CD4-positive, CD25-positive, alpha-beta regulatory T cell (primary cell): ENCODE data around the gene SIRT2. TPM values are rescaled to one million over a fixed set of nuclear protein-coding genes. Genes with fewer than 3 reads are reported as not detected.
"Not testable (repeated sequence)": the region's sequence is repeated elsewhere in the genome, so short reads cannot be mapped to it uniquely, and the experiment has no call there.

ENCODE experiments used
- ATAC-seq, 2 donors: fragments of 150-1000 bp; cut with Tn5 transposase; one replicate each; pipeline ENCODE4 v1.10.0; 2021; ENCODE audit warnings: low read depth in 2 of 2, moderate number of reproducible peaks in 2 of 2, moderate library complexity in 1 of 2
- DNase-seq, 3 donors: peaks; one replicate each; pipeline versions ENCODE4 v3.0.0 to v3.0.0-alpha.2; 2012 to 2022; ENCODE audit warnings: mixed read lengths in 1 of 3
- H3K27ac ChIP-seq: one replicate; pipeline ENCODE4 v1.7.0; 2013; ENCODE audit warnings: mild to moderate bottlenecking, low read length; ENCODE audit not compliant: insufficient read depth, poor library complexity, severe bottlenecking
- H3K27me3 ChIP-seq: one replicate; pipeline ENCODE4 v1.7.0; 2013; ENCODE audit warnings: low read length; ENCODE audit not compliant: control insufficient read depth, insufficient read depth
- H3K36me3 ChIP-seq: one replicate; pipeline ENCODE4 v1.7.0; 2013; ENCODE audit warnings: mild to moderate bottlenecking, low read length, moderate library complexity; ENCODE audit not compliant: control insufficient read depth, insufficient read depth
- H3K4me1 ChIP-seq: 2 replicates; pipeline ENCODE4 v1.7.0; 2013; ENCODE audit warnings: mild to moderate bottlenecking, low read length; ENCODE audit not compliant: insufficient read depth, control insufficient read depth, poor library complexity, severe bottlenecking
- H3K4me3 ChIP-seq: one replicate; pipeline ENCODE4 v1.7.0; 2013; ENCODE audit warnings: low read depth, mild to moderate bottlenecking, low read length, moderate library complexity
- H3K9me3 ChIP-seq, 2 experiments: 1 replicate in 1 of 2; 2 replicates in 1 of 2; pipeline ENCODE4 v1.7.0; 2013; ENCODE audit warnings: low read length in 2 of 2, mild to moderate bottlenecking in 1 of 2, moderate library complexity in 1 of 2; ENCODE audit not compliant: control insufficient read depth in 2 of 2
- H3K27ac Mint-ChIP-seq, 3 donors: one replicate each; pipeline ENCODE4 v1.8.0; 2020 to 2022; ENCODE audit warnings: mild to moderate bottlenecking in 3 of 3, mixed read lengths in 3 of 3, moderate library complexity in 2 of 3
- H3K27me3 Mint-ChIP-seq: one replicate; pipeline ENCODE4 v1.8.0; 2022; ENCODE audit warnings: mild to moderate bottlenecking, mixed read lengths
- H3K36me3 Mint-ChIP-seq: one replicate; pipeline ENCODE4 v1.8.0; 2020; ENCODE audit warnings: mixed read lengths
- H3K4me1 Mint-ChIP-seq, 4 donors: one replicate each; pipeline ENCODE4 v1.8.0; 2020 to 2022; ENCODE audit warnings: mixed read lengths in 4 of 4, mild to moderate bottlenecking in 1 of 4
- H3K4me3 Mint-ChIP-seq, 4 donors: one replicate each; pipeline ENCODE4 v1.8.0; 2020 to 2022; ENCODE audit warnings: mild to moderate bottlenecking in 4 of 4, mixed read lengths in 4 of 4, moderate library complexity in 3 of 4
- H3K9me3 Mint-ChIP-seq, 7 donors: one replicate each; pipeline ENCODE4 v1.8.0; 2020 to 2022; ENCODE audit warnings: mixed read lengths in 7 of 7, mild to moderate bottlenecking in 3 of 7, moderate library complexity in 2 of 7
- polyA plus RNA-seq, 4 donors: library from polyadenylated mRNA; unstranded; fragments of 300-500 nt; fragmentation: Illumina TruSeq; gene quantifications; one replicate each; pipeline ENCODE4 v1.2.3, GENCODE V29; 2021
- total RNA-seq: library from RNA; stranded (reverse); gene quantifications from one replicate; pipeline ENCODE4 v1.2.3, GENCODE V29; 2022

Gene SIRT2
- total and polyA plus RNA-seq, 5 donors from 2014 or later: 33.8 to 78.4 (median 49.0) TPM

- no peaks in the 10 kb centered on the region for H3K9me3 ChIP-seq
- DNase-seq (peak; percentile 57 to 92 (median 72)), ATAC-seq (peak; percentile 96)
- Mint-ChIP-seq H3K36me3 (peaks cover 14% of the 10 kb centered on the region), H3K9me3 (no peaks in the 10 kb centered on the region), H3K4me3 (peak within 1 kb of the TSS; percentile 90 to 96 (median 94)), H3K27ac (peak within 1 kb of the TSS; percentile 97 to 99 (median 98)), H3K4me1 (peaks cover 6 to 50% (median 16%) of the 10 kb centered on the region in 4 donors), H3K27me3 (no peaks in the 10 kb centered on the region)
- H3K4me1 ChIP-seq: peaks cover 37% of the 10 kb centered on the region
- H3K4me3 ChIP-seq: peak within 1 kb of the TSS; percentile 62
- peak within 1 kb of the TSS; percentile 93 for H3K27ac ChIP-seq
- H3K27me3 ChIP-seq: no peaks in the 10 kb centered on the region
- H3K36me3 ChIP-seq: peaks cover 6% of the 10 kb centered on the region
Observed at GRCh38 chr19:38877781-38878574, 21.4 kb downstream of the SIRT2 start, which contains the start of gene RINL. Gene RINL, minus strand, starts transcription at chr19:38878275. Its CDS starts 1,533 bp downstream, at chr19:38876742.

- Histone ChIP-seq H3K27ac (no peak overlapping the region), H3K9me3 (no peaks in the 10 kb centered on the region), H3K27me3 (no peaks in the 10 kb centered on the region), H3K36me3 (peaks cover 22% of the 10 kb centered on the region), H3K4me1 (peaks cover 37% of the 10 kb centered on the region), H3K4me3 (no peak overlapping the region)
- Mint-ChIP-seq H3K36me3 (peaks cover 10% of the 10 kb centered on the region), H3K27ac (peak overlapping the region; percentile 49 to 97 (median 97)), H3K9me3 (no peaks in the 10 kb centered on the region), H3K4me1 (peaks cover 7 to 55% (median 19%) of the 10 kb centered on the region in 4 donors), H3K27me3 (no peaks in the 10 kb centered on the region), H3K4me3 (peak overlapping the region in 1 of 4 donors; percentile 64)
- ATAC-seq: no peak
- no peak for DNase-seq
Observed at GRCh38 chr19:38875656-38876395, 23.6 kb downstream of the SIRT2 start.

DNA sequence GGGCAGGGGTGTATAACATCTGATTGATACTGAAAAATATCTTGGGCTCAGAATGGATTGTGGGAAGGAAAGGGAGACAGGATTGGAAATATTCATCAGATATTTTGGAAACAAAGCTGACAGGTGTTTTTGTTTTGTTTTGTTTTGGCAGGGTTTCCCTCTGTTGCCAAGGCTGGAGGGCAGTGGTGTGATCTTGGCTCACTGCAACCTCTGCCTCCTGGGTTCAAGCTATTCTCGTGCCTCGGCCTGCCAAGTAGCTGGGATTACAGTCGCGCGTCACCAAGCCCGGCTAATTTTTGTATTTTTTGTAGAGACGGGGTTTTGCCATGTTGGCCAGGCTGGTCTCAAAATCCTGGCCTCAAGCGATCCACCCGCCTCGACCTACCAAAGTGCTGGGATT is 26.0 kb downstream of the SIRT2 start:
- H3K9me3 Mint-ChIP-seq, H3K4me3 ChIP-seq, H3K9me3 ChIP-seq, H3K27me3 ChIP-seq, DNase-seq, ATAC-seq, H3K27me3 Mint-ChIP-seq, H3K27ac ChIP-seq: not testable (repeated sequence)
- Mint-ChIP-seq H3K4me1 (peaks cover 9 to 63% (median 22%) of the 10 kb centered on the region in 4 donors), H3K36me3 (peaks cover 10% of the 10 kb centered on the region), H3K4me3 (peak overlapping the region in 2 of 4 donors; percentile 40 to 71), H3K27ac (peak overlapping the region in 2 of 3 donors; percentile 31 to 33)
- H3K36me3 ChIP-seq: peaks cover 22% of the 10 kb centered on the region
- peaks cover 37% of the 10 kb centered on the region for H3K4me1 ChIP-seq

DNA sequence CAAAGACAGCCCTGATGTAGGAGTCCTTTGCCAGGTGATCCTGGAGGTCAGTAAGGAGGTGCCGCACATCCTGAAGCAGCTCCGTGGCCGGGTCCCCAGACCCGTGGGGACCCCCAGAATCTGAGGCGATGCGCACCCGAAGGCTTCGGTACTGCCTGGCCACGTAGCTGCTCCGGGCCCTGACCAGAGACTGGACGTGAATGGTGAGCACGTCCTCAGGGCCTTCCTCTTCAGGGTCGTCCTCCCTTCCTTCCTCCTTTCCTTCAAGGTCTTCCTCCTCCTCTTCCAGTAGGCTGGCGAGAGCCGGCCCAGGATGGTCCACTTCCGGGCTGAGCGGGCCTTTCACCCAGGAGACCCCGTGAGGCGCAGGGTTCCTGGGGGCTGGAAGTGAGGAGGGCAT is 28.8 kb downstream of the SIRT2 start:
- Mint-ChIP-seq H3K4me1 (peaks cover 6 to 45% (median 16%) of the 10 kb centered on the region in 4 donors), H3K4me3 (peak overlapping the region; percentile 82 to 96 (median 90)), H3K27me3 (no peaks in the 10 kb centered on the region), H3K27ac (peak overlapping the region in 2 of 3 donors; percentile 38 to 92), H3K9me3 (no peaks in the 10 kb centered on the region), H3K36me3 (peaks cover 10% of the 10 kb centered on the region)
- Histone ChIP-seq H3K4me3 (peak overlapping the region; percentile 53), H3K27ac (peak overlapping the region; percentile 81), H3K4me1 (peaks cover 26% of the 10 kb centered on the region), H3K27me3 (no peaks in the 10 kb centered on the region), H3K9me3 (no peaks in the 10 kb centered on the region), H3K36me3 (peaks cover 20% of the 10 kb centered on the region)
- DNase-seq (no peak), ATAC-seq (no peak)

GRCh38 chr19:38869836-38870607 is 29.4 kb downstream of the SIRT2 start:
- peak; percentile 98 to 99 for ATAC-seq
- H3K27ac ChIP-seq: peak overlapping the region; percentile 81
- Mint-ChIP-seq H3K9me3 (no peaks in the 10 kb centered on the region), H3K27me3 (no peaks in the 10 kb centered on the region), H3K27ac (peak overlapping the region; percentile 87 to 94 (median 88)), H3K4me3 (peak overlapping the region; percentile 89 to 96 (median 93)), H3K4me1 (peaks cover 6 to 51% (median 21%) of the 10 kb centered on the region in 4 donors), H3K36me3 (peaks cover 13% of the 10 kb centered on the region)
- peak overlapping the region; percentile 66 for H3K4me3 ChIP-seq
- H3K36me3 ChIP-seq: peaks cover 20% of the 10 kb centered on the region
- no peaks in the 10 kb centered on the region for H3K27me3 ChIP-seq
- no peaks in the 10 kb centered on the region for H3K9me3 ChIP-seq
- peak; percentile 93 to 96 (median 96) for DNase-seq
- H3K4me1 ChIP-seq: peaks cover 32% of the 10 kb centered on the region

DNA sequence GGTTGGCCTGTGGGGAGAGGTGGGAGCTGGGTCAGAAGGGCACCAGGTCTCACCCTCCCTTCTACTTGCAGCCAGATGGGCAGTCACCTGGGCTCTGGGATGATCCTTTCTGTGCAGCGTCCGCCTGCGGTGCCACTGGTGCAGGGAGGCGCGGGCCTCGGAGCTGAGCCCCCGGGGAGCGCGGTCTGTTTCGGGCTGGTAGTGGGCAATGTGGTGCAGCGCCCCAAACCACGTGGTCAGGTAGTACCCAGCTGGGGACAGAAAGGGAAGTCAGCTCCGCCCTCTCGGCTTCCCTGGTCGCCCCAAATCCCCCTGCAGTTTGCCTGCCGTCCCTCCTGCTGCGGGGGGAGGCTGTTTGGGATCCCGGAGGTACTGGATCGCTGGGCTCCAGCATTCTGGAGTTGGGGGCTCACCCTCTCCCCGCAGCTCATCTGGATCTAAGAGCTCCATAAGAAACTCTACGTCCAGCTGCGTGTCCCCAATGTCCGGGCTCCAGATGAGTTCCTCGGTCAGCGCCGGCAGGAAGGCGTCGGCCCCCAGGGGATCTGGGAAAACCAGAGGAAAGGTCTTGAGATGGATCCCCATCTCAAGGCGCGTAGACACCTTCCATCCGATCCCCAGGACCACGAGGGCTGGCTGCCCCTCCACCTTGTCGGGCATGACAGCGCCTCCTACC is 30.1 kb downstream of the SIRT2 start:
- DNase-seq (peak in 2 of 3 donors; percentile 26 to 54), ATAC-seq (no peak)
- Mint-ChIP-seq H3K27me3 (no peaks in the 10 kb centered on the region), H3K4me3 (peak overlapping the region; percentile 89 to 96 (median 93)), H3K9me3 (no peaks in the 10 kb centered on the region), H3K27ac (peak overlapping the region; percentile 87 to 94 (median 88)), H3K4me1 (peaks cover 13 to 58% (median 28%) of the 10 kb centered on the region in 4 donors), H3K36me3 (peaks cover 14% of the 10 kb centered on the region)
- H3K27me3 ChIP-seq: no peaks in the 10 kb centered on the region
- H3K36me3 ChIP-seq: peaks cover 20% of the 10 kb centered on the region
- H3K4me3 ChIP-seq: peak overlapping the region; percentile 66
- H3K4me1 ChIP-seq: peaks cover 39% of the 10 kb centered on the region
- peak overlapping the region; percentile 81 for H3K27ac ChIP-seq
- H3K9me3 ChIP-seq: no peaks in the 10 kb centered on the region
